GM19463 (cell line): Measurements from ENCODE around the gene PNMA8A.
"Not testable (repeated sequence)": the region's sequence is repeated elsewhere in the genome, so short reads cannot be mapped to it uniquely, and the experiment has no call there.

Experiments
- ATAC-seq: cut with Tn5 transposase; IDR thresholded peaks from one replicate; pipeline ENCODE4 v1.9.1; 2021; ENCODE audit warnings: mild to moderate bottlenecking, moderate library complexity; ENCODE audit not compliant: unreplicated experiment

Gene PNMA8A, protein sequence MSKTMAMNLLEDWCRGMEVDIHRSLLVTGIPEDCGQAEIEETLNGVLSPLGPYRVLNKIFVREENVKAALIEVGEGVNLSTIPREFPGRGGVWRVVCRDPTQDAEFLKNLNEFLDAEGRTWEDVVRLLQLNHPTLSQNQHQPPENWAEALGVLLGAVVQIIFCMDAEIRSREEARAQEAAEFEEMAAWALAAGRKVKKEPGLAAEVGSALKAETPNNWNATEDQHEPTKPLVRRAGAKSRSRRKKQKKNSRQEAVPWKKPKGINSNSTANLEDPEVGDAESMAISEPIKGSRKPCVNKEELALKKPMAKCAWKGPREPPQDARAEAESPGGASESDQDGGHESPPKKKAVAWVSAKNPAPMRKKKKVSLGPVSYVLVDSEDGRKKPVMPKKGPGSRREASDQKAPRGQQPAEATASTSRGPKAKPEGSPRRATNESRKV

DNA sequence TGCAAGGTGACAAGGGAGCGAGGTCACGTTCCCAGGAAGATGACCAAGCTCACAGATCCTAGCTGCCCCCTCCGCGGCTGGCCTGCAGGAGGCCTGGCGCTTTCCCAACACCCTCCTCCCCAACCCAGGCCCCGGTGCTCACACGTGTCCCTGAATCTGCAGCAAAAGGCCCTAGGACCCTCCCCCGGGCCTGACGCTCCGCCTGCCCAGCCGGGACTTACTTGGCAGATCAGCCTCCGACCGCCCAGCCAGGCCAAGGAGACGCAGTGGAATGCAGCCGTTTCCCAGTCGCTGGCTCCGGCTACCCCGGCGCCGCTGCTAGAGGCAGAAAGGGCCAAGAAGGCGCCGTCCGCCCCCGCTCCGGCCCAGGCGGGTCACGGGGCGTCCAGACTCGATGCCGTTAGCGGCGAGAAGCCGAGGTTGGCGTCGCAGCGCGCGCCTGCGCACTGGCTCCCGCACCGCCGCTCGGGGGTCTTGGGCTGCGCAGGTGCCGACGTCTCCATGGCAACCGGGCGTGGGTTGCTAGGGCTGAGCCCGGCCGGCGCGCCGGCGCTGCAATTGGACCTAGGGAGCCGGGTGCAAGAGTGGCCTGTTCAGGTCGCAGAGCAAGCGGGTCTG lies at the start of gene PNMA8A:
PNMA8A (minus strand) TSS at position 448 of the 618 bp plus-strand sequence. CDS start 528 bp downstream, outside the sequence.
- ATAC-seq = no peak

DNA sequence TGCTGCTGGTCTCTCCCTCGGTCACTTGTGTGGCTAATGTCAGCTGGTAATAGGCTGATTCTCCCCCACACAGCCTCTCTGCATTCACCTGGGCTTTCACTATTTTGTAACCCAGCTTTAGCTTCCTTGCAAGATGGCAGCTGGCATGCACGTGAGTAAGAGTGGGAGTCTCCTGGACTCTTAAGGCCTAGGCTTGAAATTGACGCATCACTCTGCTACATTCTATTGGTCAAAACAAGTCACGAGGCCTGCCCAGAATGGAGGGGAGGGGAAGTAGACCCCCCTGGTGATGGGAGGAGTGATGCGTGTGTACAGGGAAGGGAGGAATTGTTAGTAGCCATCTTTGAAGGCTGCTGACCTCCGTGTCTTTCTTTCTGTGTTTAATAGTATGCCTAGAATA lies 49.3 kb upstream of the PNMA8A start:
- ATAC-seq = no peak

DNA sequence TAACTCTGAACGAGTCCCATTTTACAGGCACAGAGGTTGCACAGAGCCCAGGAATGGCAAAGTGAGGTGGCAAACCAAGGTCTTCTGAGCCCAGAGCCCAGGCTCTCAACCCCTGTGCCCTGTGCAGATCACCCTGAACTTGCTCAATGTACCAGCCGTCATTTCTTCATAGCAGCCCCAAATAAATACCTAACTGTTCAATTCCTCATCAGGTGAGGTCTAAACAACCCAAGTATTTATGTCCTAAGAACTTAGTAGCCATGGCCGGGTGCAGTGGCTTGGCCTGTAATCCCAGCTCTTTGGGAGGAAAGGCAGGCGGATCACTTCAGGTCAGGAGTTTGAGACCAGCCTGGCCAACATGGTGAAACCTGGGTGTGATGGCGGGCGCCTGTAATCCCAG lies 46.1 kb upstream of the PNMA8A start:
- ATAC-seq = no peak

DNA sequence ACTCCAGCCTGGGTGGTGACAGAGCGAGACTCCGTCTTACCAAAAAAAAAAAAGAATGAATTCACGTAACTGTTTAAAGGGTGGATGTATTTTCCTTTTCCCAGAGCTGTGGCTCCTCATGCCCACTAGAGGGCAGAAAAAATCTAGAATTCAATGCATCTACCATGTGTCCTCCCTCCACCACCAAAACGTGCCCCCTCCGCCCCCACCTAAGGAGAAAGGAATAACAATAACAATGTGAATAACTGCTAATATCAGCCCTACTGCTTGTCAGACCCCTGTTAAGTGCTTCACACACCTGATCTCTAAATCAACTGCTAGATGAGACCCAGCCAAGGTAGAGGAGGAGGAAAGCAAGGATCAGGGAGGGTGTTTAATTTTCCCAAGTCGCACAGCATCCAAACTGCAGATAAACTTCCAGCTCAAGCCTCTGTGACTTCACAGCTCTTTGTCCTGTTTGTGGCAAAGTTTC lies 44.6 kb upstream of the PNMA8A start:
- no peak for ATAC-seq

DNA sequence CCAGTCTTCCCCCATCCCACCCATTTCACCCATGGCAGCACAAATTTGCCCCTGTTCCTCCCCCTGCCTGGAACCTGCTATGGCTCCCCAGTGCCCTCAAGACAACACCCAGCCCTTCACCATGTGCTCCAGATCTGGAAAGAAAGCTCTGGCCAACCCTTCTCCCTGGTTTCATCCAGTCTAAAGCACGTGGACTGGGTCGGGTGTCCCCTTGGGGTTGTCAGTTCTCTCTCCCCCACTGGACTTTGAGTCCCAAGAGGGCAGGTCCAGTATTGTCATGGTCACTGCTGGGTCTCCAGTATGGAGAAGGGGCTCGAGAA lies 43.9 kb upstream of the PNMA8A start:
- ATAC-seq = no peak

DNA sequence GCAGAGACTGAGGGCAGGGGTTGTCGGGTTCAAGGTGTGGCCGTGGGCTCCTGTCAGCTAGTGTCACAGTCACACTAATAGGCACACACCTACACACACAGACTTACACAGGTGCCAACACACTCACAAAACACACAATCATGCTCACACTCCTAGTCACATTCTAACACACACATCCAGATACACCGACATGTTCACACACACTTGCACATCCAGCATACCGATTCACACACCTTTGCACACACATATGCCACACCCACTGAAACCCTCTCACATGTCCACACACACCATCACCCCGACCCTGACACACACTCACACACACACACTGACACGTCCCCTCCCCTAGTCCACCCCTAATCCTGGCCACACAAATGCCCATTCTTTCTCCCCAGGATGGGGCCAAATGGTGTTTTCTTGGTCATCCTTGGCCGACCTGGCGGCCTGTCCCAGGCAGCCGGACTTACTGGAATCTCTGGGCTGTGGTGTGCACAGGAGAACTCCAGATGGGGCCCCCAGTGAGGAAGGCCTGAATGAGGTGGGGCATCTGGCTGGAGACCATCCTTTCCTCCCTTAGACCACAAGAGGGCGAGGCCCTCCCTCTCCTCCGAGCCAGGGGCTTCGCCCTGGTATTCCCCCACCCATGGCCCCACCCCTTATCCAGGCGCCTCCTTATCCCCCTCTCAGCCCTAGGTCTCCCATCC lies 43.4 kb upstream of the PNMA8A start:
- ATAC-seq = no peak

DNA sequence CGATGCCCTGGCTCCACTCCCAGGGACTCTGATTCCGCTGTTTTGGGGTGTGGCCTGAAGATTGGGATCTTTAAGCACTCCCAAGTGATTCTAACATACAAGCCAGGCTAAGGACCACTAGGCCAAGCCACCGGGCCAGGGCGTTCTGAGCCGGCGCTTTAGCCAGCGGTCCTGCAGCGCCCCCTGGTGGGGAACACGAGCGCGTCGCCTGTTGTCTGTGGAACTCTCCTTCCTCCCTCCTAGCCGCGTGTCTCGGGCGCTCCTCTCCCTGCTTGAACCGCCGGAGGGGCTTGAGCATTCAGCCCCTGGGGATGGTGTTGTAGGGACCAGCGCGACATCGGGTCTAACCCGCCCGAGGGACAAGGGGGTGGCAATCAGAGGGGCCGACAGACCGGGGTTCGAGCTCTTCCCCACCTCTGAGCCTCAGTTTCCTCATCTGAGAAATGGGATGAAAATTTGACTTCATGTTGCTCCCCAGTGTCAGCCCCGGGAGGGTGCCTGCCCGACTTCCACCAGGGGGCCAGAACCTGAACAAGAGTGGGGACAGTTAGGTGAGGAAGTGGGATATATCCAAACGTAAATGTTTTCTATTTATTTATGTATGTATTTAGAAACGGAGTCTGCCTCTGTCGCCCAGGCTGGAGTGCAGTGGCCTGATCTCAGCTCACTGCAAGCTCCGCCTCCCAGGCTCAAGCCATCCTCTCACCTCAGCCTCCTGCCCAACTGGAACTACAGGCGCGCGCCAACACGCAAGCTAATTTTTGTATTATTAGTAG lies 42.3 kb upstream of the PNMA8A start:
- no peak for ATAC-seq

DNA sequence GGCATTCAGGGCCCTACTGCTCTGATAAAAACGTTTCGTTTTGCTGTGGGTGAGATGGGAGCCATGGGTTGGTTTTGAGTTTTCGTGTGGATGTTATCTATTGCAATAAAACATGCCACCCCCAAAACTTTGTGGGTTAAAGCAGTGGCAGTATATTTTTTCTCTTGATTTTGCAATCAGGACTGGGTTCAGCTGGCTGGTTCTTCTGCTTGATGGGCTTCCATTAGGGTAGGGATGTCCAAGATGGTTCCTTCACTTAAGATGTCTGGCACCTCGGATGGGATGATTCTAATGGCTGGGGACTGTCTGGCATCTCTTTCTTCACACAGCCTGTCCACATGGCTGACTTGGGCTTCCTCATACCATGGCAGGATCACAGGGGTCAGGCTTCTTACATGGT lies 39.9 kb upstream of the PNMA8A start:
- ATAC-seq = no peak

DNA sequence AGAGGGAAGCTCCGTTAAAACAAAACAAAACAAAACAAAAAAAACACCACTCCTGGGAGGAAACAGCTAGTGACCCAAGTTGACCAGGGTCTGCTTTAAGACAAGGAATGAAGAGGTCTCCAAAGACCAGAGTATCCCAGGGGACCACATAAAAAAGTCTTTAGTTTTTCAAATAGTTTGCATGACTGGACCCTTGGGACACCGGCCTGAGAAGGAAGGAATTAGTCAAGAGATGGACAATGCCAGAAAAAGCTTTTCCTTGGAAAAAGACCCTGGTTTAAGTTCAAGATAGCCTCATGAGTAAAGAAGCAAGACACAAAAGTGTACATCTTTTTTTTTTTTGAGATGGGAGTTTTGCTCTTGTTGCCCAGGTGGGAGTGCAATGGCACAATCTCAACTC lies 36.8 kb upstream of the PNMA8A start:
- no peak for ATAC-seq

DNA sequence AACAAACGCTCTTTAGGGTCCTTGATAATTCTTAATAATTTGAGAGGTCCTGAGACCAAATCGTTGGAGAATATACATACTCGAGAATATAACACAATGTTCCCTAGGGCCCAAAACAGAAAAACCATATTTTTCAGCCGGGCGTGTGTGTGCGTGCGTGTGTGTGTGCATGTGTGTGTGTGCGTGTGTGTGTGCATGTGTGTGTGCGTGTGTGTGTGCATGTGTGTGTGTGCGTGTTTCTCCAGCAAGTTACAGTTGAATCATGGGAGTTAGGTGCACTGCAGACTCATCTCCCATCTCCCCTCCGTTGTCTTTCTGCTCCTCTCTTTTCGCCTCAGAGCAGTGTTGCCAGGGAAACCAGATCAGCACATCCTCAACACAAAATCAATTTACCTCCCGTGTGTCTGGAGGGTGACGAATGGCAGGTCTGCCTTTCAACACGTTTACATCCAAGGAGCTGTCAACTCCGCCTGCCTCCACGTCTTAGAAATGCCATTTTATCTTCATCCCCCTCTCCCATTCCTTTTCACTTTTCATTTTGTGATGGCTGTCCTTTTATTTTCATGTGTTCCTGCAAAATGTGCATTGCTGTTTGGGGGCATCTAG lies 32.6 kb upstream of the PNMA8A start:
- ATAC-seq = no peak

DNA sequence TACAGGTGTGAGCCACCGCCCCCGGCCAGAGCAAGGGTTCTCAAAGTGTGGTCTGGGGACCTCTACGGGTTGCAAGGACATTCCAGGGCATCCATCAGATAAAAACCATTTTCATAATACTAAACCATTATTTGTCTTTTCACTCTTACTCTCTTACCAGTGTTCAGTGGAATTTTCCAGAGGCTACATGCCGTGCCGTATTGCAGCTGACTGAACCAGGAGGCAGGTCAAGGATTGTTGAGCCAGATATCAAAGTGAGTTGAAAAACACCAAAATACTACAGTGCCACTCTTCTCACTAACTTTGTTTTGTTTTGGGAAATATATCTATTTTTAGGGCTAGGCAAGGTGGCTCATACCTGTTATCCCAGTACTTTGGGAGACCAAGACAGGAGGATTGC lies 31.5 kb upstream of the PNMA8A start:
- ATAC-seq = no peak

DNA sequence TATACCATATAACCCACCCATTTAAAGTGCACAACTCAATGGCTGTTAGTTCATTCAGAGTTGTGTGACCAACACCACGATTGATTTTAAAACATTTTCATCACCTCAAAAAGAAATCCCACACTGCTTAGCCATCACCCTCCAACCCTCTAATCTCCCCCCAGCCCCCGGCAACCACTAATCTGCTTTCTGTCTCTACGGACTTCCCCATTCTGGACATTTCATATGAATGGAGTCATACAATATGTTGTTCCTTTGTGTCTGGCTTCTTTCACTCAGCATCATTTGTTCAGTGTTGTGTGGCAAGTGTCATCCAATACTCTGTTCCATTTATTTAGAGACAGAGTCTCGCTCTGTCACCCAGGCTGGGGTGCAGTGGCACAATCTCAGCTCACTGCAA lies 28.3 kb upstream of the PNMA8A start:
- no peak for ATAC-seq

DNA sequence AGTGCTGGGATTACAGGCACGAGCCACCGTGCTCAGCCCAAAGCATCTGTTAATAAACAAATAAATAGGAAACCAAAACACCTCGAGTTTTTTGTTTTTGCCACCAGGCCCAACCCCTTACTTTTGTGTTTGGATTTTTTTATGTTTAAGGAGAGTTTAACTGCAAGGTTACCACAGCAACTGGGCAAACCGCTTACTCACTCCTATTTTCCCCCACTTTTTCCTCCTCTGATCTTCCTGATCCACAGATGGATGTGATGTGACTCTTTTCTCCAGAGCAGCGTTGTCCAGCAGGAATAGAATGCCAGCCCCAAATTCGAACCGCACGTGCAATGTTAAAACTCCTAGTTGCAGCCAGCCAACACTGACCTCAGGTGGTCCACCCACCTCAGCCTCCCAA lies 26.4 kb upstream of the PNMA8A start:
- ATAC-seq = no peak

DNA sequence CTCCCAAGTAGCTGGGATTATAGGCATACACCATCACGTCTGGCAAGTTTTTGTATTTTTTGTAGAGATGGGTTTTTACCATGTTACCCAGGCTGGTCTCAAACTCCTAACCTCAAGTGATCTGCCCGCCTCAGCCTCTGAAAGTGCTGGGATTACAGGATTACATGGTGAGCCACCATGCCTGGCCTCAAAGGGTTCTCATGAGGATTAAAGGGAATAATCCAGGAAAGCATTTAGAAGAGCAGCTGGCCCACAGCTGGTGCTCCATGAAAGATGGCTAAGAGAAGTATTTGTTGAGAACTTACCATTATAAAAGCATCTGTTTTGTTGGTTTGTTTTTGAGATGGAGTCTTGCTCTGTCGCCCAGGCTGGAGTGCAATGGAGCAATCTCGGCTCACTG lies 25.5 kb upstream of the PNMA8A start:
- not testable (repeated sequence) for ATAC-seq

DNA sequence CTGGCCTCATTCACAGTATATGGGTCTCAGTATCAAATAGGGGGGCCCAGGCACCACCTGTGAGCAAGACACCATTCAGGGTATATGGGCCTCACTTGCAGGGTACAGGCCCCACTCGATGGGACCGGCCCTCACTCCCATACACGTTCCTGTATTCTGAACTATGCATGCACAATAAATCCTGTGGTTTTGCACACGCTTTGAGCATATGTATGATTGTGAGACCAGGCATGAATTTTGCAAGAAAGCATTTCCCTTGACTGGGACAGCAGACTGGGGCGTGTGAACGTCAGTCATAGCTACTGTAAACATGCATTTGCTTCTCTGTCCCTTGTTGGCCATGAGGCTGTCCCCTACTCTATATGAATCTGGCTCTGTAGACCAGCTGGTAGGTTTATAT lies 24.9 kb upstream of the PNMA8A start:
- no peak for ATAC-seq

DNA sequence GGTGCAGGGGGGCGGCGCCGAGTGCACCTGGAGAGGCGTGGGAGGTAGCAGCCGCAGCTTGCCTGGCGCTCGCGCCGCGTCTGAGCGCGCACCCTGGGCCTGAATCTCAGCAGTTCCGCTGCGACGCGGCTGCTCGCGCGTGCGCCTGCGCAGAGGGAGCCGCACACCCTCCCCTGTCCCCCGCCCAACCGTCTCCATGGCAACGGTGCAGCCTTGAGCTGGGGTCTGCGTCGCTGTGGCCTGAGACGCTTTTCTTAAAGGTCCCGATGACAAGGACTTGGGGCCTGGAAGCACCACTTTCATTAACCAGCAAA lies 24.4 kb upstream of the PNMA8A start, which contains the start of gene PNMA8B:
PNMA8B (minus strand) TSS at position 82 of the 314 bp plus-strand sequence. CDS start 402 bp downstream, outside the sequence.
- ATAC-seq = no peak

DNA sequence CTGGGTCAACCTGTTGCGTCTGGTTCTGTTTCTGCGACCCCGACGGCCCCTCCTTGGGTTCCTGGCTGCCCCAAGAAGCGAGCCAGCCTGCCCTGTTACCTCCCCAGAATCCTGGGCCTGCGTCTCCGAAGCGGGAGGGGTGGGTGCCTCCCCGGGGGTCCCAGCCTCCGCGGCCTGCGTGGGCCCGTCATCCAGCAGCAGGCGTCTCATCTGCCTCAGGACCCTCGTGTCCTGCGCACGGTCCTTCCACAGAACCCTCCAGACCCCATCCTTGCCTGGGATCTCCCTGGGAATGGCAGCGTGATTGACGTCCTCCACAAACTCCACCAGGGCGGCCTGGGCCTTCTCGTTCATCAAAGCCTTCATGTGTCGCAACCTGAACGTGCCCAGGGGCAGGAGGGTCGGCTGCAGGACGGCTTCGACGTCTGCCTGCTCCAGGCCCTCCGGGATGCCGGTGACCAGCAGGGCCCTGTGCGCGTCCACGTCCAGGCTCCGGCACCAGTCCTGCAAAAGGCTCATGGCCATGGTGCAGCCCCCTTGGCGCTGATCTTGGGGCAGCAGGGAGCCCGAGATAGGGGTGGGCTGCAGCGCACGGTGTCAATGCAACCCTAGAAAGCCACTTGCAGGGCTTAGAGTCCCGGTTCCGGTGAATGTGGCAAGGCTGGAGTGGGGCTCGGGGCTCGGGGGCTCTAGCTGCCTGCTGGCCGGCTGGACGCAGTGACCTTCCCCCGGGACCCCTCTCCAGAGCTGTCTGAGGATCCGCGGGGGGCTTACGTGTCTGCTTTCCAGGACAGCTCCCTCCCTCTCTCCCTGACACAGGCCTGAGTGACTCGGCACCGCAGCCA lies 23.8 kb upstream of the PNMA8A start:
- ATAC-seq = no peak

DNA sequence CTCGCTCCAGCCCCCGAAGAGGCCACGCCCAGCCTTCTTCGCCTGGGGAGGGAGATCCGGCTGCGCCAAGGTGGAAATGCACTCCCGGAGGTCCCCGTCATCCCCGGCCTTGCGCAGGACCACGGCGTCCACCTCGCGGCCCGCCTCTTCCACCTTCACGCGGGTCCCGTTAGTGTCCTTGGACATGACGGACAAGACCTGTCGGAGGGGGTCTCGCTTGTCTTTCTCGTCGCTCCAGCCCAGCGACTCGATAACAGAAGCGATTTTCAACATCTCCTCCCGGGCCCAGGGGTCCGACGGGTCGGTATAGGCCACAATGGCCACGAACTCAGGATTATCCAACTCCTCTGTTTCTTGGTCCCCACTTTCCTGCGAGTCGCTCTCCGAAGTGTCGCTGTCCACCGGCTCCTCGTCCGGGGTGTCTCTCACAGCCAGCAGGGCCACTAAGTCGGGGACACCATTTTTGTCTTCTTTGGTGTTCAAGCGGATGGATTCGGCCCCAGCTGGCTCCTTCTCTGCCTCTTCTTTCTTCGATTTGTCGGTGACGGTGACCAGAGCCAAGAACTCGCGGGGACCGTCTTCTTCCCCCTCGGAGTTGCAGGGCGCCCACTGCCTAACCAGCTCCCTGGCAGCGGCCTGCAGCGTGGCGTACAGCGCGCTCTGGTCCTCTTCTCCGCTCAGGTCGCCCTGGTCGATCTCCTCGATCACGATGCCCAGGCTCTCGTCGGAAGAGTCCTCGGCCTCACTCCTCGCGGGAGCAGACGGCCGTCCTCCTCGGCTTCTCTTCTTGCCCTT lies 23.0 kb upstream of the PNMA8A start:
- ATAC-seq = no peak
